Endothelial cell (in vitro differentiated cells): ENCODE data around the gene REEP3. TPM values are rescaled to one million over a fixed set of nuclear protein-coding genes. Genes with fewer than 3 reads are reported as not detected.
"Not testable (repeated sequence)": the region's sequence is repeated elsewhere in the genome, so short reads cannot be mapped to it uniquely, and the experiment has no call there.

Source experiments
- DNase-seq: peaks from one replicate; pipeline ENCODE4 v3.0.0; 2021; ENCODE audit warnings: low spot score
- H3K27ac Mint-ChIP-seq: one replicate; pipeline ENCODE4 v1.8.0; 2021; ENCODE audit warnings: mixed read lengths, inconsistent platforms; ENCODE audit not compliant: unreplicated experiment
- H3K27me3 Mint-ChIP-seq: one replicate; pipeline ENCODE4 v1.8.0; 2021; ENCODE audit warnings: mild to moderate bottlenecking, moderate library complexity, mixed read lengths, inconsistent platforms; ENCODE audit not compliant: unreplicated experiment
- H3K36me3 Mint-ChIP-seq: one replicate; pipeline ENCODE4 v1.8.0; 2021; ENCODE audit warnings: mild to moderate bottlenecking, low read depth, mixed read lengths, inconsistent platforms; ENCODE audit not compliant: unreplicated experiment
- H3K4me1 Mint-ChIP-seq: one replicate; pipeline ENCODE4 v1.8.0; 2021; ENCODE audit warnings: mild to moderate bottlenecking, mixed read lengths, inconsistent platforms; ENCODE audit not compliant: unreplicated experiment
- H3K4me3 Mint-ChIP-seq: one replicate; pipeline ENCODE4 v1.8.0; 2021; ENCODE audit warnings: mild to moderate bottlenecking, mixed read lengths, inconsistent platforms; ENCODE audit not compliant: unreplicated experiment
- H3K9me3 Mint-ChIP-seq: one replicate; pipeline ENCODE4 v1.8.0; 2021; ENCODE audit warnings: mixed read lengths, inconsistent platforms; ENCODE audit not compliant: unreplicated experiment
- CTCF ChIP-seq: fragments of 200-600 bp; sonication (generic); IDR thresholded peaks from one replicate; pipeline ENCODE4 v1.5.0; 2021; ENCODE audit warnings: antibody characterized with exemption; ENCODE audit not compliant: unreplicated experiment
- total RNA-seq: library from RNA; stranded (reverse); fragmentation: NEBNext Ultra II Directional; extraction: Animal tissue kit (Norgen Biotek cat#: 25700); gene quantifications from one replicate; pipeline ENCODE4 v1.2.1, GENCODE V29; 2021; ENCODE audit not compliant: unreplicated experiment

Gene REEP3
- total RNA-seq, 1 donor from 2014 or later = 26.1 TPM

DNA sequence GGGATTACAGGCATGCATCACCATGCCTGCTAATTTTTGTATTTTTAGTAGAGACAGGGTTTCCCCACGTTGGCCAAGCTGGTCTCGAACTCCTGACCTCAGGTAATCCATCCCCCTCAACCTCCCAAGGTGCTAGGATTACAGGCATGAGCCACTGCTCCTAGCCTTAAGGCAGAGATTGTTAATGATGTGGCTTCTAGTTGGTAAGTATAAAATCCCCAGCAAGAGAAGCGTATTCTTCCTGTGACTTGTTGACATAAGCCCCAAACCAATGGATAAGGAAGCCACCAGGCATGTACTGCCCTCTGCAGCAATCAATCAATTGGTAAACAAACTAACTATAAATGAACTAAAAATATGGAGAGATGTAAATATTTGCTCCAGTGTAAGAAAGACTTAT, 41.2 kb downstream of the REEP3 start:
- Mint-ChIP-seq H3K9me3 (no peaks in the 10 kb centered on the region), H3K4me3 (no peak overlapping the region), H3K36me3 (no peaks in the 10 kb centered on the region), H3K27ac (no peak overlapping the region), H3K27me3 (no peaks in the 10 kb centered on the region), H3K4me1 (peaks cover 8% of the 10 kb centered on the region)
- no peak for TF ChIP-seq CTCF
- no peak for DNase-seq

DNA sequence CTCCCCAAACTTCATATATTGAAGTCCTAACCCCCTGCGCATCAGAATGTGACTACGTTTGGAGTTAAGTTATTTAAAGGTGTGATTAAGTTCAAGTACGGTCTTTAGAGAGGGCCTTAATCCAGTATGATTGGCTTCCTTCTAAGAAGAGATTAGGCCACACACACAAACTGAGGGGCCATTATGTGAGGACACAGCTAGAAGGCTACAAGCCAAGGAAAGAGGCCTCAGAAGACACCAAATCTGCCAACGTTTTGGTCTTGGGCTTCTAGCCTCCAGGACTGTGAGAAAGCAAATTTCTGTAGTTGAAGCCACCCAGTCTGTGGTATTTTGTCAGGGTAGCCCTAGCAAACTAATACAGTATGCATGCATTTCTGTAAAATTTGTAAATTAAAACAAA, 41.7 kb downstream of the REEP3 start:
- no peaks in the 10 kb centered on the region for H3K27me3 Mint-ChIP-seq
- no peak overlapping the region for H3K4me3 Mint-ChIP-seq
- H3K9me3 Mint-ChIP-seq = no peaks in the 10 kb centered on the region
- H3K4me1 Mint-ChIP-seq = peaks cover 8% of the 10 kb centered on the region
- no peaks in the 10 kb centered on the region for H3K36me3 Mint-ChIP-seq
- no peak for DNase-seq
- TF ChIP-seq CTCF = no peak
- H3K27ac Mint-ChIP-seq = no peak overlapping the region

- Mint-ChIP-seq H3K27ac (no peak overlapping the region), H3K27me3 (no peaks in the 10 kb centered on the region)
Observed at GRCh38 chr10:63563623-63564022, 42.4 kb downstream of the REEP3 start.

GRCh38 chr10:63564731-63565130, 43.5 kb downstream of the REEP3 start:
- not testable (repeated sequence) for H3K36me3 Mint-ChIP-seq, DNase-seq, H3K4me1 Mint-ChIP-seq, H3K27ac Mint-ChIP-seq, H3K27me3 Mint-ChIP-seq, H3K9me3 Mint-ChIP-seq, H3K4me3 Mint-ChIP-seq

More at GRCh38 chr10:63563623-63564022, 42.4 kb downstream of the REEP3 start:
- H3K4me1 Mint-ChIP-seq = peaks cover 8% of the 10 kb centered on the region
- H3K36me3 Mint-ChIP-seq = no peaks in the 10 kb centered on the region
- no peak for DNase-seq
- no peaks in the 10 kb centered on the region for H3K9me3 Mint-ChIP-seq
- TF ChIP-seq CTCF = no peak
- H3K4me3 Mint-ChIP-seq = no peak overlapping the region

DNA sequence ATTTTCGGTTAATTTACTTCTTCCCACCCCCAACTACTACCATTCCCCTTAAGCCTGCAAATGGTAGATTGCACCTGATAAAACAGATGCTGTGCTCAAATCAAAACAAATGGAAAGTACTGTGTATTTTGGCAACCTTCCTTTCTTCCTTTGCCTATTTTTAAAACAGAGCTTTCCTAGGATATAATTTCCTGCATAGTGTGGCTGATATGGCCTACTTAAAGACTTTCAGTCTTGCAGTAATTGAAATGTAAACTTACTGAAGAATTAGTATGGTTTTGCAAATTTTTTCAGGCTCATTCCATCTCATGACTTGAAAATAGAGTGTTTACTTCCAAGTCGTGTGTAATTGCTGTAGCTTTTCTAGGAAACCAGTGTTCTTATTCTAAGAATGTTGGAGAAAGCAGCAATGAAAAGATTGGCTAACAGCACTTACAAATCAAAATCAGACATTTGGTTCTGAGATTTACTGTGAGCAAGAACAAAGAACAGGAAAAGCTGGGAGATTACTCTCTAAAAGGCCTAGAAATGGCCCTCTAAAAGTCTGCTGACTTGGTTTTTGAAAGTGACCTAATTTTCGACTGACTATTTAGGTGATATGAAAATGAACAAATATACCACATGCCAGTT, 52.0 kb downstream of the REEP3 start:
- no peak overlapping the region for H3K4me3 Mint-ChIP-seq
- DNase-seq = no peak
- TF ChIP-seq CTCF = no peak

More for the DNA sequence above, 52.0 kb downstream of the REEP3 start:
- Mint-ChIP-seq H3K27ac (peak overlapping the region; percentile 95), H3K36me3 (peaks cover 5% of the 10 kb centered on the region), H3K9me3 (no peaks in the 10 kb centered on the region), H3K4me1 (peaks cover 12% of the 10 kb centered on the region), H3K27me3 (no peaks in the 10 kb centered on the region)
